ENCODE results near the gene PAGE4. TPM values are rescaled to one million over a fixed set of nuclear protein-coding genes. Genes with fewer than 3 reads are reported as not detected.

The PAGE4 gene
- total and polyA plus RNA-seq, 2 of the 13 experiments (the other 11 are each of a cell fraction or from before 2014, with no cell fraction given), result 1.1 TPM; not detected in 1

- TF ChIP-seq, protein P1, sequence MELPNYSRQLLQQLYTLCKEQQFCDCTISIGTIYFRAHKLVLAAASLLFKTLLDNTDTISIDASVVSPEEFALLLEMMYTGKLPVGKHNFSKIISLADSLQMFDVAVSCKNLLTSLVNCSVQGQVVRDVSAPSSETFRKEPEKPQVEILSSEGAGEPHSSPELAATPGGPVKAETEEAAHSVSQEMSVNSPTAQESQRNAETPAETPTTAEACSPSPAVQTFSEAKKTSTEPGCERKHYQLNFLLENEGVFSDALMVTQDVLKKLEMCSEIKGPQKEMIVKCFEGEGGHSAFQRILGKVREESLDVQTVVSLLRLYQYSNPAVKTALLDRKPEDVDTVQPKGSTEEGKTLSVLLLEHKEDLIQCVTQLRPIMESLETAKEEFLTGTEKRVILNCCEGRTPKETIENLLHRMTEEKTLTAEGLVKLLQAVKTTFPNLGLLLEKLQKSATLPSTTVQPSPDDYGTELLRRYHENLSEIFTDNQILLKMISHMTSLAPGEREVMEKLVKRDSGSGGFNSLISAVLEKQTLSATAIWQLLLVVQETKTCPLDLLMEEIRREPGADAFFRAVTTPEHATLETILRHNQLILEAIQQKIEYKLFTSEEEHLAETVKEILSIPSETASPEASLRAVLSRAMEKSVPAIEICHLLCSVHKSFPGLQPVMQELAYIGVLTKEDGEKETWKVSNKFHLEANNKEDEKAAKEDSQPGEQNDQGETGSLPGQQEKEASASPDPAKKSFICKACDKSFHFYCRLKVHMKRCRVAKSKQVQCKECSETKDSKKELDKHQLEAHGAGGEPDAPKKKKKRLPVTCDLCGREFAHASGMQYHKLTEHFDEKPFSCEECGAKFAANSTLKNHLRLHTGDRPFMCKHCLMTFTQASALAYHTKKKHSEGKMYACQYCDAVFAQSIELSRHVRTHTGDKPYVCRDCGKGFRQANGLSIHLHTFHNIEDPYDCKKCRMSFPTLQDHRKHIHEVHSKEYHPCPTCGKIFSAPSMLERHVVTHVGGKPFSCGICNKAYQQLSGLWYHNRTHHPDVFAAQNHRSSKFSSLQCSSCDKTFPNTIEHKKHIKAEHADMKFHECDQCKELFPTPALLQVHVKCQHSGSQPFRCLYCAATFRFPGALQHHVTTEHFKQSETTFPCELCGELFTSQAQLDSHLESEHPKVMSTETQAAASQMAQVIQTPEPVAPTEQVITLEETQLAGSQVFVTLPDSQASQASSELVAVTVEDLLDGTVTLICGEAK (IDR thresholded peaks at IDR 0.05), result no peak
- TF ChIP-seq, protein P1 (CRISPR knock-in tag; IDR thresholded peaks at IDR 0.05), result peak; percentile 73; the same call in 1 of the 2 replicates
- peak; percentile 64 for TF ChIP-seq ZNF605 (CRISPR knock-in tag; IDR thresholded peaks at IDR 0.05)
- TF ChIP-seq ATF2 (CRISPR knock-in tag; IDR thresholded peaks at IDR 0.05), result 0 out of 2 replicates have a peak, but pooled peaks have one; percentile 50
- TF ChIP-seq SPEN (CRISPR knock-in tag; IDR thresholded peaks at IDR 0.05; ENCODE audit: low read depth), result no peak
- TF ChIP-seq MED8 (CRISPR knock-in tag; IDR thresholded peaks at IDR 0.05; ENCODE audit: insufficient replicate concordance), result peak; percentile 46
- TF ChIP-seq ZNF205 (CRISPR knock-in tag; IDR thresholded peaks at IDR 0.05), result 0 out of 2 replicates have a peak, but pooled peaks have one; percentile 15
- no peak for TF ChIP-seq DNMT1 (CRISPR knock-in tag; IDR thresholded peaks at IDR 0.05)
- TF ChIP-seq IKZF5 (CRISPR knock-in tag; IDR thresholded peaks at IDR 0.05), result peak; percentile 71; the same call in 1 of the 2 replicates
- no peak for TF ChIP-seq DNMT3B (CRISPR knock-in tag; conservative IDR thresholded peaks at IDR 0.05)
- TF ChIP-seq ZC3H4 (CRISPR knock-in tag; IDR thresholded peaks at IDR 0.05; ENCODE audit: borderline replicate concordance), result 0 out of 2 replicates have a peak, but pooled peaks have one; percentile 67
- peak; percentile 84 for TF ChIP-seq CREM (IDR thresholded peaks at IDR 0.05)
- TF ChIP-seq CREM (CRISPR knock-in tag; IDR thresholded peaks at IDR 0.05), result no peak
- TF ChIP-seq ZNF354B (CRISPR knock-in tag; IDR thresholded peaks at IDR 0.05), result no peak
- no peak for TF ChIP-seq SOX6 (IDR thresholded peaks at IDR 0.05)
- peak; percentile 83 for TF ChIP-seq SOX6 (CRISPR knock-in tag; IDR thresholded peaks at IDR 0.05)
- TF ChIP-seq ZNF572 (CRISPR knock-in tag; IDR thresholded peaks at IDR 0.05), result no peak
- TF ChIP-seq ZNF230 (CRISPR knock-in tag; IDR thresholded peaks at IDR 0.05), result no peak
- no peak for TF ChIP-seq ZNF382 (CRISPR knock-in tag; IDR thresholded peaks at IDR 0.05; ENCODE audit: borderline replicate concordance)
Measured at GRCh38 chrX:49877397-49878101, 48.4 kb downstream of the PAGE4 start (continued).
